GM18867 (cell line): ENCODE measurements around the gene CISH.
A peak's percentile ranks its signal among the peaks of the same experiment; 100 is the strongest.

Source experiments
- ATAC-seq: cut with Tn5 transposase; IDR thresholded peaks from one replicate; pipeline ENCODE4 v1.9.1; 2021; ENCODE audit warnings: mild to moderate bottlenecking, moderate library complexity; ENCODE audit not compliant: unreplicated experiment

Gene CISH

DNA sequence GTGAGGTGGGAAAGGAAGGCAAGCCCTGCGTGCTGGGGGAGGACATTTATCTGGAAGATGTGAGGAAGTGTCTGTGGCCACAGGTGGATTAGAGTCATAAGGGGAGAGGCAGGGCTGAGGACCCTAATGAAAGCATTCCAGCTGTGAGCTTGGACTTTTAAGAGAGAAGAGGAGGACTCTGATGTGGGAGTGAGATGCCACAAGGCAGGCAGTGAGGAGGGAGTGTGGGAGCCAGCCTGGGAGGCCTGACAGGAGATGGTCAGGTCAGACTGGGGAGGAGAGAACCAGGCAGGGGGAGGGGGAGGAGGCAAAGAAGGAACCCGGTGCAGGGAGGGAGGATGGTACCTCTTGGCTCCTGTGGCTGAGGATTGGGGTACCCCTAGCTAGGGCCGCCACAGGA is 26.4 kb upstream of the CISH start:
- no peak for ATAC-seq

DNA sequence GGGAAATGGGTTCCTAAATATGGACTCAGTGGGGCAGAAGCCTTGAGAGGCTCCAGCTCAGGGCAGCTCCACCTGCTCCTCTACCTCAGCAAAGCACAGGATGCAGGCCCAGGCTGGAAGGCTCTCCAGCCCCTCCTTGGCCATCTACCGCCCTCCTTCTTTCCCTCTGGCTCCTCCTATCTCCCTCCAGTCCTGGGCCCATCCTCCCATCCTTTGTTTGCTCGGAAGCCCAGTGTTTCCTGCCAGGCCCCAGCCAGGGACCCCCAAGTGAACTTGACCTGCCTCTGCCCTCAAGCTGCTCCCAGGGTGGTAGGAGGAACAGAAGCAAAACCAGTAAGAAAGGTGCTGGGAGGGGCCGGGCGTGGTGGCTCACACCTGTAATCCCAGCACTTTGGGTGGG is 25.4 kb upstream of the CISH start:
- no peak for ATAC-seq

DNA sequence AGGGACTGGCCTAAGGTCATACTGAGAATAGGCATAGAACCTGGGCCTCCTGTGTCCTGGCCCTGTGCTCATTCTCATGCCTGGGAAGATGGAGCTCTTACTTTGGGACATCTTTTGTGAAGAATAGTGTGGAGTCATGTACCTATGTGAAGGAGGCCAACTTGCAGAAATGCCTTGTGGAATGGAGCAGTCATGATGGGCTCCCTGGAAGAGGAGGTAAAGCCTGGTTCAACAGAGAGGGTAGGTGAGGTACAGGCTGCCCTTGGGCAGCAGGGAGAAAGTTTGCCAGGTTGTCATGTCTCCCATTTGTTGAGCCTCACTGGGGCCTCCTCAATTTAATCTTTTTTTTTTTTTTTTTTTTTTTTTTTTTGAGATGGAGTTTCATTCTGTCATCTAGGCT is 23.5 kb upstream of the CISH start:
- ATAC-seq = no peak

DNA sequence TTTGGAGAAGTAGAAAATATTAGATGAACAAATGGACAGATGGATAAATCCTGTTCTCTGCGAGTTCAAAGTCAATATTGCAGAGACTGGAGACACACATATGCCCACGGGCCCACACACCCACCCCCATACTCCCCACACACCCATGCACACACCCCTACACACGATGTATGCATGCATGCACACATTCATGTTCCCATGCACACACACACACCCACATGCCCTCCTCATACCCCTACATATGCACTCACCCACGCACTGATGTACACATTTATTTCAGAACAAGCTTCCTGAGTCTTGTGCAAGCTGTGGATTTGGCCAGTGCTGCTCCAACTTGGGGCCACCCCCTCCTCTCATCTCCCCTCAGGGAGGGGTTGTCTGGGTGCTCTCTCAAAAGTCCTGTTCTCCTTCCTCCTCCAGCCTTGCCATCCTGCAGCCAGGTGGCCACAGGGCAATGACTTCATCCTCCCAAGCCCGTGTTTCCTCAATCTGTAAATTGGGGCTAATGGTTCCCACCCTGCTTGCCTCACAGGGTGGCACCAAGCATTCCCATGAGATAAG is 21.7 kb upstream of the CISH start:
- ATAC-seq = no peak

DNA sequence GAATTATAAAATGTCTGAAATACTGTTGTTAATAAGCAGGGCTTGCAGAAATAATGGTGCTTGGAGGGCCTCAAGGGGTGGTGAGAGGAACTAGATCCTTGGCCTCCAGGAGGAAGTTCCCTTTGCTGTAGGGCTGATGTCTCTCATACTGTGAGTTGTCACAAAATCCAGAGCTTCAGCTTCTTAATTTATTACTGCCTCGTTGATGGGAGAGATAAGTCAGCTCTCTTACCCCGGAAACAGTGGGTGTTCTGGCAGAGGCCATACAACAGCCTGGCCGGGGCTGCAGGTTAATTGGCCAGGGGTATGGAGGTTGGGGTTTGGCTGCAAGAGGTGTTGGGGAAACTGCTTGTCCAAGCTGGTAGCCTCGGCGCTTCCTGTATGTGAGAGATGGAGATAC is 20.9 kb upstream of the CISH start:
- ATAC-seq = no peak

DNA sequence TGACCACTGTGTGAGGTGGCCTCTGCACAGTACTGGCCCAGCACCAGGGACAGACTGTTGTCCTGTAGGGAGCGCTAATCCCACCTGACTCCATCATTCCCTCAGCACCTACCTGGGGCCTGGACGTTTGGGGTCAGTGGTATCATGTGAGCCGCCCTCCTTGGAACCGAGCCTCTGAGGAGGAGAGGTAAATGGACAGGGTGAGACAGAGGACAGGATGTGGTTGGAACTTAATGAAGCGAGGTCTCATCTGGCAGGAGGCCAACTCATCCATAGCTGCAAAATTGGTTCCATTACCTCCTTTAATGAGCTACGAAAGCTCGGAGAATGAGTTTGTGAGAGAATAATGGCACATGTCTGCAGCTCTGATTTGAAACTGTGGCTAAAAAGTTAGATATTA is 19.3 kb upstream of the CISH start:
- no peak for ATAC-seq

DNA sequence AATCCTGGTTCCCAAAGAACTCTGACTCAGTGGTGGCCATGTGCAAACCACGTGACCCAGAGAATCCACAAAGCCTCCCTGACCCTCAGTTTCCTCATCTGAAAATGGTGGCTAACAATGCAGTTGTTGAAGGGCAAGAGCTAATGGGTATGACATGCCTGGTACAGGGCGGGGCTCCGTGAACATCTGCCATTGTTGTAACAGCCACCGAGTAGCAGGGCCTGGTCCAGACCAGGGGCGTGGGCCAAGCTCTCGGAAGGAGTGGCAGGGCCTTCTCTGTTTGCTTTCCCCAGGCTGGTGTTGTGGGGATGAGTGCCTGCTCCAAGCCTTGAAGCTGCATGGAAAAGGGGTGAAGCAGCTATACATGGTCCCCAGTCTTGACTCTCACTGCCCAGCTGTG is 18.8 kb upstream of the CISH start:
- ATAC-seq = no peak

DNA sequence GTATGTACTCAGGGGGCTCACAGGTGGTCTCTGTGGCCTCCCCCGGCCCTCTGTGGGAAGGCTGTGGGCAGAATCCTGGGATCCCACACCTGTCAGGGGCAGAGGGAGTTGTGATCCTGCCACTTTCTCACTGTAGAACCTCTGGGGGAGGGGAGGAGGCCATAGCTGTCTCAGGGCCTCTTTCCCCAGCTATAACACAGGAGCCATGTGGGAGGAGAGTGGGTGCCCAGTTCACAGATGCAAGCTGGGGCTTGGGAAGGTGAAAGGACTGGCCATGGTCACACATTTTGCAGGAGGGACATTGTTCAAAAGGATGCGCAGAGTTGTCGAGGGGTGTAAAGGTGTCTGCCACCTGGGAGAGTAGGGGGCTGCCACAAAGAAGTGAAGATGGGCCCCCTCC is 17.0 kb upstream of the CISH start:
- no peak for ATAC-seq

DNA sequence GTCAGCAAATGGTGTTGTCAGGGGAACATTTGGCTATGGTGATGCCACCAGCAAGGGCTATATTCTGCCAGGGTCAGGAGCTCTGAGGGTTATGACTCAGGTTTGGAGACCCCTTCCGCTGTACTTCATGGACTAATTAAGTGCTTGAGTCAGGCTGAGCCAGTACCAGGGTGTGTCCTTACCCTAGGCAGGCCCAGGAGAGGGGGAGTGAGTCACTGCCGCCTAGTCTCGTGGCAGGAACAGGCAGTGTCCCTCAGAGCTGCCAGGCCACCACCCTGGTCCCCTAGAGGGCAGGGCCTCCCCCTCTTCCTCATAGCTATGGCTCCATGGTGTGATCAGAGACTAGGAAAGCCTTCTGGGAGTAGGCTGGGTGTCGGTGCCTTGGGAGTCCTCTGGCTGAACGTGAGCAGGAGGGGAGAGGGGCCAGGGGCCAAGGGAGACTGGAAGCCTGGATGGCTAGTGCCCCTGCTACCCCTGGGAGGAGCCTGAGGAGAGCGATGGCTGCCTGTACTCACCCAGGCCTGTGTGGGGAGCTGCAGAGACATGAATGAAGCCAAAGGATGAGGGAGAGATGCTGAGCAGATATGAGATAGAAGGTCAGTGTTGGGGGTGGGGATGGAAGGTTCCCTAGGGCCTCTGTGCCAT is 16.0 kb upstream of the CISH start:
- ATAC-seq = no peak

DNA sequence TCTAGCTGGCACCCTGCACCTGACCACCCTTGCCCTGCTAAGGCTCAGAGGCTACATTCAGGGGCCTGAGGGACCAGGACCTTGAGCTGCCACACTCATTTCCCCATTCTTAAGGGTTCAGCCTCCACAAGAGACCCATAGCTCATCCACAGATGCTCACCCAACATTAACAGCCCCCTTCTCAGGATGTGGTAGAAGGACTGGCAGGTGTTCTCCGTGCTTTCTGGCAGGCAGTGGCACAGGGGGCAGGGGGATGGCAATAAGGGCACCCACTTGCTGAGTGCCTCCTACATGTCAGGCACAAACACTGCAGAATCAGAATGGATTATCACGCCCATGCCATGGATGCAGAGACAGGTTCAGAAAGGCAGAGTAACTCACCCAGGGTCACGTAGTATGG is 14.8 kb upstream of the CISH start:
- no peak for ATAC-seq

DNA sequence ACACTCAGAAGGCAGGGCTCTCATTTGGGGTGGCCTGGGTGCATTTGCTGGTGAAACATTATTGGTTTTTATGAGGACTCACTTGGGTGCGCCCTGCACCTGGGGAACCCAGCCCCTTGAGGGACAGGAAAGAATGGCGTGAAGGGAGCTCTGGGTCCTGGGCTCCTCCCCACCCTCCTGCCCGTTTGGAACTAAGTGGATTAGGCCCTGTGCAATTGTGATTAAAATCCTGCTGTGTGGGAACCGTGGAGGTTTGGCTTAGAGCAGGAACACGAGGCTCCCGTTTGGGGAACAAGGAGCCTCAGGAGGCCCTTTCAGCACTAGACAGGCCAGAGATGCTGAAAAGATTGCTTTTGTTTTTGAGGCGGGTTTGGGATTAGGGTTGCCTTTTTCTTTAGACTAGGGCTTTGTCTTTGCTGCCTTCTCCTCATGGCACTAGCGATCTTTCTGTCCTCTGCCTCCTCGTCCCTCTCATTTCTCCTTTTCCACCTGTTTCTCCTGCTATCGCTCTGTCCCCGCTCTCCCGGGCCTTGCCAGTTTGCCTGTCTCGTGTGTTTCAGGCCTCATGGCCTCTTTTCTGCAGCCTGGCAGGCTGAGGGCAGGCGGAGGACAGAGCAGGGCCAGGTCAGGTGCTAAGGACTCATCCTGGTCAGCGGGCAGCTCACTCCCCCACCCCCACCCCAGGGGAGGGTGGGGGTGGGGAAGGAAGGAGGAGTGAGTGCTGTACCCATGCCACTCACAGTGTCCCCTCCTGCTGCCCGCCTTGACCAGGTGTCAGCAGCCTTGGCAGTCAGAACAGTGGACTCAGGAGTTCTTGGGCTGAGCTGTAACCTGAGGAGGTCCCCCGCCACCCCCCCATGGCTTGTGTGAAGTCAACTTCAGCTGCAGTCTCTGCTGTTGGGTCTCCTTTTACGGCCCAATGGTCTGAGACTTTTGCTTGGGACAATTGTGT is 13.9 kb upstream of the CISH start:
- ATAC-seq = no peak

DNA sequence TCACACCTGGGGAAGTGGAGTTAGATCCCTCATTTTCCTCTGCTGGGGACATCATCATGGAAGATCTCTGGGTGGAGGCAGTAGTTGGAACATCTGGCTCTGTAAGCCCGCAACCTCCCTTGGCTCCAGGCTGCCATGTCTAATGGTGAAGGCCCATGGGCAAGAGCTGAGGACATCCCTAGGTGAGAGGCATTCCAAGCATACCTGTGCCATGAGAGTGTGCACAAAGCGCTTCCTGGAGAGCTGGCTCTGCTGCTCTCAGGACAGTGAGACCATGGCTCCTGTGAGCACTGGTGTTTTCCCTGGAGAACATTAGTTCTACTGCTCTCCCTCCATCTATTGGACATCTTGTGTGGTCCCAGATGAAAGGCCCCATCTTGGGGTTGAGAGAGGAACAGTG is 13.1 kb upstream of the CISH start:
- no peak for ATAC-seq

DNA sequence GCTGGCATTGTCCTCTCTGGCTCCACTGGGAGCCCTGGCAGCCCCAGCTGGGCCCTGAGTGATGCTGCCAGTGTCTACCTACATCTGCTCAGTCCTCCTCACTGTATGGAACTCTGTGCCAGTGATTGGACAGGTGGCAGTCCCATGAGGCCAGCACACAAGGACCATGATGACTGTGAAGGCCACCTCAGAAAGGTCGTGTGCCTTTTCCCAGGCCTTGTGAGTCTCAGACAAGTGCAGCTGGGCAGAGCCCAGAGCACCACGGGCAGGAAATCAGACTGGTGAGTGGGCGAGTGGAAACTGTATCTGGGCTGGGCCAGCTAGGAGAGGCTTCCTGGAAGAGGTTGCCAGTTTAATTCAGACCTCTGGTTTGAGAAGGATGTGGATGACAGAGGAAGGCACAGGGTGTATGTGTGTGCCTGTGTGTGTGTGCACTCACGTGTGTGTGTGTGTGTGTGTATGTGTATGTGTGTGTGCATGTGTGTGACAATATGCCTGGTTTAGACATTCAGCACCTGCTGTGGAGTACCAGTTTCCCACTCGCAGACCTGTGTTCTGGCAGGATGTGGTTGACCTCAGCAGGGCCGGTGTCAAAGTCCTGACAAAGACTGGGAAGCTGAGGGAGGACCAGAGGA is 12.4 kb upstream of the CISH start:
- ATAC-seq = peak; percentile 52

DNA sequence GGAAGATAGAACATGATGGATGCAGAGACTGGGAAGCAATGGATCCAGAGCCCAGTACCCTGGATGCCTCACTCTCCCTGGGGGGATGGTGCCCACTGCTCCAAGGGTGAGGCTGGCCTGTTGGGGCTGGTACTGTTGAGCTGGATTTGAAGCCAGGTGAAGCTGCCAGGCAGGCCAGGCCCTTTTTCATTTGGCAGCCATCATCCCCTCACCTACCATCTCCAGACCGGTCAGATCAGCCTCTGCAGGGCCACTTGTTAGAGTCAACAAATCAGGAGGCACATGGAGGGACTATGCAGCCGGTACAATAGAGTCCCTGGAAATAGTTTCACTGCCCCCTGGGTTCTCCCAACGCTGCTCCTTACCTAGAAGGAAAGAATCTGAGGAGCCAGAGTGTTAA is 11.3 kb upstream of the CISH start:
- ATAC-seq = no peak

DNA sequence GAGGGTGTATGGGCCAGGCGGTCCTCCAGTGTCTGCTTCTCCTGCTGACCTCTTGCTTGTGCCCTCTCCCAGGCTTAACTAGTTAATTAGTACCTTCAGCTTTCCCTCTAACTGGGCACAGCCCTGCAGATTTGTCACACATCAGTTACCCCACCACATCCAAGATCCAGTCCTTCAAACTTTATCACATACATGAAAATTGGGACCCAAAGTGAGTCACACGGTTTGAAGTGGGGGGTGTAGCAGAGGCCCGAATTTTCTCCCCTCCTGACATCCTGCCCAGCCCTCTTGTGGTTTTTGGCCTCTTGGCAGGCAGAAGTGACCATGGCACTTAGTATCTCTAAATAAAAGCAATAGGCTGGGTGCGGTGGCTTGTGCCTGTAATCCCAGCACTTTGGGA is 9.2 kb upstream of the CISH start:
- no peak for ATAC-seq

DNA sequence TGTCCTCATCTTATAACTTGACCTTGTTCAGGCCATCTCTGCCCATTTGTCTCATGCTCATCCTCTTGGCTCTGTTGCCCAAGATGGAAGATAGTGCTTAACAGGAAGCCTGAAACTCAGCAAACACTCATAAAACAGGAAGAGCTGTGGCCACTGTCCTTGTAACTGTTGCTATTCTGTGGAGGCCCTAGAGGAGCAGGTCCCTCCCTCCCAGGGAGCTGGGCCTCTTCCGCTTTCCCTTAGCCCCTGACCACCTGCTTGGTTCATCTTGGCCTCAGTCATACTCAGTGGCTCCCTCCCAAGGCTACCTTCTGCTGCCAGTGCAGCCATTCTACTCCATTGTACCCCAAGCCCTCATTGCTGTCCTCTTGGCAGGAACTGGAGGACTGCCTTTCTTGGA is 8.8 kb upstream of the CISH start:
- no peak for ATAC-seq

DNA sequence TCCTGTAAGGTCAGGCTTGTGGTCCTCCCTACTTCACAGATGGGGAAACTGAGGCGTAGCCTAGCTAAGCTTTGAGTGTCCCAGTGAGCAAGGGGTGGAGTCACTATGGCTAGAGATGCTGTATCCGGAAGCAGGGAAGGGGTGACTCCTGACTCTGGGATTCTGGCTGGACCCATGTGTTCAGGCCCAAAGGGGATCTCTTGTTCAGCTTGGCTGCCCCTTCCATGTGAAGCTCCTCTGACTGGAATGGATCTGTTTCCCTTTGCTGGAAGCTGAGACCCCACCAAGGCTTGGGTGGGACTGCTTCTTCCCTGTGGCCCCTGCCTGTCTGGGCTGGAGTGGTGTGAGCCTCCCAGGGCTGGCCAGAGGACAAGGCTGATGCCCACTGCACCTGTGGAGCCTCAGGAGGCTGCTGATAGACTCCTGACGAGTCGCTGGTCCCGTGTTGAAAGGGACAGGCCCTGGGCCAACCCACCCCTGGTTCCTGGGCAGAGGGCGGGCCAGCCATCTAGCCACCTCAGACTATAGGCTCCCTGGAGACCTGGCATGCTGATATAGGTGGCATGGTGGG is 6.4 kb upstream of the CISH start:
- no peak for ATAC-seq

DNA sequence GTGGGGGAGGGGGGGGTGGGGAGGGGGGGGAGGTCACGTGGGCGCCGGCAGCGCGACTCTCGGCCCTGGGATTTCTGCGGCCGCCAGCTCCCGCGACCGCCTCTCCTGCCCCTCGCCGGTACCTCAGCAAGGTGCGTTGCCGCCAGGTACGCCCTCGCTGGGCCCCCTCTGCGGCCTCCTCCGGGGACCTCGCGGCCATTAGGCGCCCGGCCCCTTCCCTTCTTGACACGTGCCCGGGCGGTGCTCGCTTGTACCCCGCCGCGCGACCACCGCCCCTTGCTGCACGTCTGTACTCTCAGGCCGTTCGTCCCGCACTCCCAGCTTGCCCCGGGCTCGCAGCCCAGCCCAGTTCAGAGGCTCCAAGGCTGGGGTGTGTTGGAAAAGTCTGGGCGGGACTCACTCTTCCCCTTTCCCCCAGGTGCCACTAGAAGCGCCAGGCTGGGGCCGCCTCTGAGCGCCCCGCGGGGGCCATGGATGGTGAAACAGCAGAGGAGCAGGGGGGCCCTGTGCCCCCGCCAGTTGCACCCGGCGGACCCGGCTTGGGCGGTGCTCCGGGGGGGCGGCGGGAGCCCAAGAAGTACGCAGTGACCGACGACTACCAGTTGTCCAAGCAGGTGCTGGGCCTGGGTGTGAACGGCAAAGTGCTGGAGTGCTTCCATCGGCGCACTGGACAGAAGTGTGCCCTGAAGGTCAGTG is 5.7 kb upstream of the CISH start, which contains the start of gene MAPKAPK3:
TSS of gene MAPKAPK3 (plus strand) at position 56 of the 696 bp plus-strand sequence. CDS start at position 471, 415 bp downstream.
- ATAC-seq = peak; percentile 15

DNA sequence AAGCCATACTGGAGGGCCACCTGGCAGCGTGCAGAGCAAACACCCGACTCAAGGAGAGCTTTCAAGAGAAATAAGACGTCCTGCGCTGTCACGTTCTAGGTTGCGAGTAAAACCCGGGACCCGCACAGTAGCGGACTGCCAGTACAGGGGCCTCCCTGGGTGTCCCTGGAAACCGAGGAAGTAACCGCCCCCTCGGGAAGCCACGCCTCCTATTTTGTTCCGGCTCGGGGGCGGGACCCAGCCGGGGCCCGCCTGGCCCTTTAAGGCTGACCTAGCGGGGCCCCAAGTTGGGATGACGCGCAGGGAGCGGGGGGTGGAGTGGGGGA is 5.2 kb upstream of the CISH start:
- ATAC-seq = peak; percentile 70

DNA sequence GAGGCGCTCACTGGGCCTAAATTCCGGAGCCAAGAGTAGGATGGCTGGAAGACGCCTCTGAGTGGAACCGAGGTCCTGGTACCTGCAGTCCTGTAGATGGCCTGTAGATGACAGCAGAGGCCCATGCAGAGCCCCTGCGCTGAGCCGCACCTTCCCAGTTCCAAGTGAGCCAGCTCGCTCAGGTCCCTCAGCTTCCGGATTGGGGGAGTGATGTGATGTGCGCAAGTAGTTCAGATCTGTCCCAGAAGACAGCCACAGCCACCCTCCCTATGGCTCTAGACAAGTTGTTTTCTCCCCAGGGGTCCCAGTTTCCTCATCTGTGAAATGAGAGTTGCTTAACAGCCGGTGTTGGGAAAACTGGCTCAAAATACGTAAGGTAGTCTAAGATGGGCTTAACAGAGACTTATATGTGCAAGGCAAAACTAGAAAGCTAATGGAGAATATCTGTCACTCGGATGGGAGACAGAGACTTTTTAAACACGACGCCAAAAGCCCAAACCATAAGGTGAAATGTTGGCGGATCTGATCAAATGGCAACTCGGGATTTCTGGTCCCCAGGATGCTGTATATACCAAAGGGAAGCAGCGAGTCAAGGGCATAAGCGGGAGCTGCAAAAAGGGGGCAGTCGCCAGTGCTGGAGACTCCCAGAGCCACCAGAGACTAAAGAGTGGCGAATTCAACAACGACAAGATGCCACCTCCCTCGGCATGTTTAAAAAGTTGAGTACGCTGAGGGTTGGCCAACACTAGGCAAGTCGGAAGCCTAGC is 4.6 kb upstream of the CISH start:
- peak; percentile 39 for ATAC-seq
